Trophoblast cell (in vitro differentiated cells and primary cell): ENCODE results near the gene EIF3A.

Source experiments
- DNase-seq, 2 donors: peaks; one replicate each; pipeline ENCODE4 v3.0.0-alpha.2; 2016
- H2AFZ ChIP-seq: 2 replicates; pipeline ENCODE4 v1.6.1; 2013; ENCODE audit warnings: low read length, moderate library complexity, mild to moderate bottlenecking; ENCODE audit not compliant: insufficient read depth, poor library complexity
- H2AK5ac ChIP-seq: 2 replicates; pipeline ENCODE4 v1.6.1; 2013; ENCODE audit warnings: mild to moderate bottlenecking, low read length
- H2BK120ac ChIP-seq: 2 replicates; pipeline ENCODE4 v1.6.1; 2013; ENCODE audit warnings: low read length, mild to moderate bottlenecking, moderate library complexity; ENCODE audit not compliant: insufficient read depth, poor library complexity
- H2BK12ac ChIP-seq: 2 replicates; pipeline ENCODE4 v1.6.1; 2013; ENCODE audit warnings: mild to moderate bottlenecking, low read length, moderate library complexity
- H2BK5ac ChIP-seq: 2 replicates; pipeline ENCODE4 v1.6.1; 2013; ENCODE audit warnings: low read length, low read depth, moderate library complexity, mild to moderate bottlenecking; ENCODE audit not compliant: poor library complexity
- H3K14ac ChIP-seq: 2 replicates; pipeline ENCODE4 v1.6.1; 2013; ENCODE audit warnings: mild to moderate bottlenecking, low read length
- H3K18ac ChIP-seq: 2 replicates; pipeline ENCODE4 v1.6.1; 2013; ENCODE audit warnings: mild to moderate bottlenecking, low read length
- H3K23ac ChIP-seq: 2 replicates; pipeline ENCODE4 v1.6.1; 2013; ENCODE audit warnings: low read length
- H3K27ac ChIP-seq: 2 replicates; pipeline ENCODE4 v1.5.1; 2013; ENCODE audit warnings: low read depth, mild to moderate bottlenecking, inconsistent platforms, low read length, moderate library complexity
- H3K27me3 ChIP-seq: 2 replicates; pipeline ENCODE4 v1.6.1; 2013; ENCODE audit warnings: inconsistent platforms, mild to moderate bottlenecking, low read length, moderate library complexity; ENCODE audit not compliant: insufficient read depth
- H3K36me3 ChIP-seq, 2 experiments: 1 replicate in 1 of 2; 2 replicates in 1 of 2; pipeline ENCODE4 v1.6.1; 2013; ENCODE audit warnings: low read length in 2 of 2, mild to moderate bottlenecking in 2 of 2, moderate library complexity in 1 of 2; ENCODE audit not compliant: insufficient read depth in 2 of 2, control insufficient read depth in 1 of 2
- H3K4ac ChIP-seq: 2 replicates; pipeline ENCODE4 v1.6.1; 2013; ENCODE audit warnings: low read depth, mild to moderate bottlenecking, low read length, moderate library complexity
- H3K4me1 ChIP-seq, 2 experiments: 1 replicate in 1 of 2; 2 replicates in 1 of 2; pipeline ENCODE4 v1.6.1; 2013; ENCODE audit warnings: low read length in 2 of 2, mild to moderate bottlenecking in 2 of 2, moderate library complexity in 1 of 2; ENCODE audit not compliant: insufficient read depth in 2 of 2, control insufficient read depth in 1 of 2
- H3K4me2 ChIP-seq: 2 replicates; pipeline ENCODE4 v1.6.1; 2013; ENCODE audit warnings: inconsistent platforms, mild to moderate bottlenecking, low read length, moderate library complexity
- H3K4me3 ChIP-seq: 2 replicates; pipeline ENCODE4 v1.5.1; 2013; ENCODE audit warnings: mild to moderate bottlenecking, low read depth, low read length, inconsistent platforms
- H3K79me1 ChIP-seq: one replicate; pipeline ENCODE4 v1.6.1; 2013; ENCODE audit warnings: low read length
- H3K79me2 ChIP-seq: 2 replicates; pipeline ENCODE4 v1.6.1; 2013; ENCODE audit warnings: low read length, mild to moderate bottlenecking; ENCODE audit not compliant: control insufficient read depth, insufficient read depth, poor library complexity
- H3K9ac ChIP-seq: 2 replicates; pipeline ENCODE4 v1.6.1; 2013; ENCODE audit warnings: mild to moderate bottlenecking, low read length
- H3K9me3 ChIP-seq: 2 replicates; pipeline ENCODE4 v1.6.1; 2013; ENCODE audit warnings: low read depth, mild to moderate bottlenecking, control low read depth, inconsistent platforms, low read length; ENCODE audit not compliant: insufficient read depth
- H4K12ac ChIP-seq: 2 replicates; pipeline ENCODE4 v1.6.1; 2013; ENCODE audit warnings: low read depth, mild to moderate bottlenecking, low read length, moderate library complexity
- H4K8ac ChIP-seq: 2 replicates; pipeline ENCODE4 v1.6.1; 2013; ENCODE audit warnings: low read depth, mild to moderate bottlenecking, low read length, moderate library complexity
- H4K91ac ChIP-seq: one replicate; pipeline ENCODE4 v1.6.1; 2013; ENCODE audit warnings: low read depth, mild to moderate bottlenecking, low read length, moderate library complexity
- WGBS: extraction: QIAGEN DNeasy Blood & Tissue Kit; methylation state at CpG from one replicate; pipeline ENCODE4 v1.1.7; 2013; ENCODE audit warnings: missing lambda C conversion rate; ENCODE audit not compliant: insufficient read length, insufficient coverage; ENCODE audit errors: extremely low coverage; 5-methylcytosine and 5-hydroxymethylcytosine counted together

The EIF3A gene

GRCh38 chr10:119025336-119025735 is 55.3 kb downstream of the EIF3A start:
- Histone ChIP-seq H2BK12ac (peak overlapping the region; percentile 51), H3K18ac (peak overlapping the region; percentile 7), H3K9me3 (no peaks in the 10 kb centered on the region), H2BK120ac (no peak overlapping the region), H2AK5ac (no peak overlapping the region), H4K8ac (no peak overlapping the region), H4K12ac (no peak overlapping the region), H3K14ac (peak overlapping the region; percentile 12), H4K91ac (no peak overlapping the region), H3K27me3 (no peaks in the 10 kb centered on the region), H3K4me3 (no peak overlapping the region), H3K4ac (no peak overlapping the region), H2BK5ac (no peak overlapping the region), H3K27ac (no peak overlapping the region), H3K4me1 (peaks cover 31 to 32% of the 10 kb centered on the region in 2 experiments), H3K79me1 (no peaks in the 10 kb centered on the region), H3K79me2 (peaks cover 2% of the 10 kb centered on the region), H2AFZ (no peak overlapping the region), H3K36me3 (no peaks in the 10 kb centered on the region), H3K23ac (no peak overlapping the region), H3K4me2 (peak overlapping the region; percentile 11), H3K9ac (no peak overlapping the region)
- no CpG with 5 or more reads among the region's 7 CpGs for WGBS
- DNase-seq, result peak in 1 of 2 donors; percentile 8

- peak overlapping the region; percentile 7 for H3K18ac ChIP-seq
- H3K9me3 ChIP-seq, result no peaks in the 10 kb centered on the region
- peak overlapping the region; percentile 51 for H2BK12ac ChIP-seq
- no peak overlapping the region for H3K9ac ChIP-seq
- H3K36me3 ChIP-seq, result no peaks in the 10 kb centered on the region
- H3K27ac ChIP-seq, result no peak overlapping the region
- no CpG with 5 or more reads among the region's 6 CpGs for WGBS
- peak; percentile 85 to 89 for DNase-seq
- no peaks in the 10 kb centered on the region for H3K79me1 ChIP-seq
- H3K4me1 ChIP-seq, result peaks cover 31 to 32% of the 10 kb centered on the region in 2 experiments
- no peak overlapping the region for H2AK5ac ChIP-seq
- H3K4me3 ChIP-seq, result no peak overlapping the region
- H4K12ac ChIP-seq, result no peak overlapping the region
- no peak overlapping the region for H2BK120ac ChIP-seq
- no peak overlapping the region for H2BK5ac ChIP-seq
- H4K91ac ChIP-seq, result no peak overlapping the region
- peak overlapping the region; percentile 11 for H3K4me2 ChIP-seq
- H3K23ac ChIP-seq, result no peak overlapping the region
- H3K79me2 ChIP-seq, result peaks cover 2% of the 10 kb centered on the region
- no peak overlapping the region for H2AFZ ChIP-seq
- H4K8ac ChIP-seq, result no peak overlapping the region
- H3K27me3 ChIP-seq, result no peaks in the 10 kb centered on the region
- H3K14ac ChIP-seq, result peak overlapping the region; percentile 12
- H3K4ac ChIP-seq, result no peak overlapping the region
These were observed 55.7 kb downstream of the EIF3A start for GRCh38 chr10:119024882-119025281.

DNA sequence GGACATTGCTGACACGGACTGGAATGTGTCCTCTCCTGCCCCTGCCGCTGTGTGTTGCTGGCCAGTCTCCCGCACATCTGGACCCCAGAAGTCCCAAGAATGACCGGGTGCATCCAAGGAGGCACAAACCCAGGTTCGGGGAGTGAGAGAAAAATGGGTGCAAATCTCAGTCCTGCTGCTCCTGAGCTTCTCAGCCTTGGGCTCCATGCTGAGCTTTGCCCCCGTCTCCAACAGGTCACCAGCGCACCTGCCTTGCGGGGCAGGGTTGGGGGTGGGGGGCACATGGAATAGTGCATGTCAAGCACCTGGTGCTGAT is 57.1 kb downstream of the EIF3A start:
- no peak overlapping the region for H3K4me2 ChIP-seq
- no peak overlapping the region for H3K4me3 ChIP-seq
- H3K4ac ChIP-seq, result no peak overlapping the region
- no peaks in the 10 kb centered on the region for H3K79me1 ChIP-seq
- no peak overlapping the region for H2BK5ac ChIP-seq
- H3K23ac ChIP-seq, result no peak overlapping the region
- no peak overlapping the region for H3K9ac ChIP-seq
- H3K4me1 ChIP-seq, result peaks cover 29 to 31% of the 10 kb centered on the region in 2 experiments
- no peak overlapping the region for H4K12ac ChIP-seq
- H3K27me3 ChIP-seq, result no peaks in the 10 kb centered on the region
- H3K14ac ChIP-seq, result no peak overlapping the region
- no peak overlapping the region for H4K8ac ChIP-seq
- no peak overlapping the region for H2AFZ ChIP-seq
- H3K27ac ChIP-seq, result peak overlapping the region; percentile 66
- H2AK5ac ChIP-seq, result peak overlapping the region; percentile 47
- peaks cover 2% of the 10 kb centered on the region for H3K79me2 ChIP-seq
- H2BK120ac ChIP-seq, result peak overlapping the region; percentile 11
- peak overlapping the region; percentile 13 for H2BK12ac ChIP-seq
- no peaks in the 10 kb centered on the region for H3K9me3 ChIP-seq
- H3K36me3 ChIP-seq, result no peaks in the 10 kb centered on the region
- WGBS, result no CpG with 5 or more reads among the region's 8 CpGs
- peak overlapping the region; percentile 51 for H4K91ac ChIP-seq
- H3K18ac ChIP-seq, result no peak overlapping the region
- DNase-seq, result no peak

DNA sequence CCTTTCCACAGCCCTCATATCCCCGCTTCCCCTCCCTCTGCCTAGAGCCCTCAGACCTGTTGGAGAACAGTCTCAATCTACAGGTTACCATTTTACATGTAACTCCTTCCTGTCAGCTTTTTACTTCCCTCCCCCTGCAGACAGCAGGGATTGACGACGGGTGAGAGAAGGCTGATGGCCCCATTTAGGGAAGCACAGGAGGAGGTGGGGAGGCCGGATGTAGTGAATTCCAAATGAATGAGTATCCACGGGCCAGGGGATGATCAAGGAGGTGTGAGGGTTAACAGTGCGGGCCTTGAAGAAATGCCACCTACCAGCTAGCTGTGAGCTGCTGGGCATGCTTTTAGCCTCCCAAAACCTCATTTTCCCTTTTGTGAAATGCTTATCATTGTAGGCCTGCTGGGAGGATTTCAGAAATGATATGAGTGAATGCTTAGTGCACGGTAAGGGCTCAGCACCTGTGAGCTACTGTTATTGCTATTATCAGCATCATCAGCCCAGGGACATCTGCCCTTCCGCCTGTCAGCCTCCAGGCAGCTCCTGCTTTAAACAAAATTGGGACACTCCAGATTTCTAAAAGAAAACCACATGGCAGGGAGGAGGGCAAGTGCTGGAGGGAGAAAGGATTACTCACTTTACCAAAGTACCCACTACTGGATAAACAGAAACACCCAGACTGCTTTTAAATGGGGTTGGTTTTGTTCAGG is 57.6 kb downstream of the EIF3A start:
- no CpG with 5 or more reads among the region's 8 CpGs for WGBS
- no peak overlapping the region for H2BK5ac ChIP-seq
- no peak overlapping the region for H4K12ac ChIP-seq
- no peak overlapping the region for H3K18ac ChIP-seq
- DNase-seq, result peak; percentile 92 to 93
- no peak overlapping the region for H3K4me3 ChIP-seq
- no peaks in the 10 kb centered on the region for H3K36me3 ChIP-seq
- H4K91ac ChIP-seq, result no peak overlapping the region
- no peaks in the 10 kb centered on the region for H3K79me1 ChIP-seq
- H3K4ac ChIP-seq, result no peak overlapping the region
- no peak overlapping the region for H2BK120ac ChIP-seq
- peaks cover 29 to 31% of the 10 kb centered on the region in 2 experiments for H3K4me1 ChIP-seq
- no peaks in the 10 kb centered on the region for H3K9me3 ChIP-seq
- no peak overlapping the region for H3K14ac ChIP-seq
- H4K8ac ChIP-seq, result no peak overlapping the region
- peaks cover 2% of the 10 kb centered on the region for H3K79me2 ChIP-seq
- H3K9ac ChIP-seq, result no peak overlapping the region
- H2AFZ ChIP-seq, result no peak overlapping the region
- H2AK5ac ChIP-seq, result no peak overlapping the region
- no peaks in the 10 kb centered on the region for H3K27me3 ChIP-seq
- no peak overlapping the region for H3K23ac ChIP-seq
- H3K27ac ChIP-seq, result no peak overlapping the region
- H3K4me2 ChIP-seq, result peak overlapping the region; percentile 14
- peak overlapping the region; percentile 13 for H2BK12ac ChIP-seq
